A549 (cell line): ENCODE results near the gene TBC1D22A. TPM values are rescaled to one million over a fixed set of nuclear protein-coding genes. Genes with fewer than 3 reads are reported as not detected.

Source experiments
- ATAC-seq, 2 experiments: fragments of 200-7000 bp in 1 of 2; fragments of >200 bp in 1 of 2; cut with Nextera tagmentation in 1 of 2; cut with Tn5 transposase in 1 of 2; 3 replicates each; pipeline versions ENCODE4 v1.8.0 to v1.9.1; 2018 to 2020; ENCODE audit warnings: mild to moderate bottlenecking in 1 of 2, moderate library complexity in 1 of 2
- CTCF ChIA-PET: fragments of 300-600 bp; sonication (Branson Sonifier 250); formaldehyde crosslinking; extraction: SDS; loops from one replicate; lab custom pipeline; 2021; ENCODE audit warnings: antibody characterized with exemption, inconsistent platforms; lab: Yijun Ruan, JAX
- POLR2A ChIA-PET: fragments of 350-600 bp; formaldehyde crosslinking; extraction: SDS; loops from one replicate; lab custom pipeline; 2021; ENCODE audit warnings: antibody characterized with exemption, inconsistent platforms; lab: Yijun Ruan, JAX
- DNase-seq, 2 experiments: peaks; one replicate each; pipeline versions ENCODE4 v3.0.0 to v3.0.0-alpha.2; 2011 to 2016; ENCODE audit warnings: low read depth in 1 of 2, low spot score in 1 of 2
- FAIRE-seq: peaks from 2 replicates; lab custom pipeline; 2011; peaks lifted over from hg19 to GRCh38; lab: Jason Lieb, UNC
- H3K27ac ChIP-seq, 2 experiments: fragments of >200 bp; sonication (Bioruptor Twin); formaldehyde crosslinking; 3 replicates each; pipeline ENCODE4 v1.5.1; 2016 to 2017
- H3K4me1 ChIP-seq: fragments of >200 bp; sonication (Bioruptor Twin); formaldehyde crosslinking; 3 replicates; pipeline ENCODE4 v1.6.1; 2016
- H3K4me2 ChIP-seq: fragments of >200 bp; sonication (Bioruptor Twin); formaldehyde crosslinking; 3 replicates; pipeline ENCODE4 v1.6.1; 2016
- H3K4me3 ChIP-seq: fragments of >200 bp; sonication (Bioruptor Twin); formaldehyde crosslinking; 3 replicates; pipeline ENCODE4 v1.5.1; 2016
- H3K9me3 ChIP-seq: fragments of >200 bp; sonication (Bioruptor Twin); formaldehyde crosslinking; 3 replicates; pipeline ENCODE4 v1.6.1; 2016
- BHLHE40 ChIP-seq: IDR thresholded peaks from 2 replicates; pipeline ENCODE4 v1.6.1; 2012; ENCODE audit warnings: low read depth, low read length, inconsistent platforms
- CBX2 ChIP-seq: fragments of 200-600 bp; sonication (generic); IDR thresholded peaks from 2 replicates; pipeline ENCODE4 v1.6.1; 2016; ENCODE audit warnings: low read depth, mild to moderate bottlenecking, borderline replicate concordance
- CHD4 ChIP-seq: fragments of 200-600 bp; sonication (generic); IDR thresholded peaks from 2 replicates; pipeline ENCODE4 v1.6.1; 2016; ENCODE audit warnings: antibody characterized with exemption, mild to moderate bottlenecking, borderline replicate concordance
- E2F6 ChIP-seq: IDR thresholded peaks from 2 replicates; pipeline ENCODE4 v1.6.1; 2012; ENCODE audit warnings: low read depth, borderline replicate concordance
- ESRRA ChIP-seq: fragments of 150-350 bp; IDR thresholded peaks from 2 replicates; pipeline ENCODE4 v1.6.1; 2014; ENCODE audit warnings: mild to moderate bottlenecking, low read length, borderline replicate concordance
- FOSB ChIP-seq: fragments of 250-450 bp; sonication (Bioruptor Pico); IDR thresholded peaks from 2 replicates; pipeline ENCODE4 v1.5.0; 2020; ENCODE audit warnings: mild to moderate bottlenecking, moderate library complexity
- FOSL2 ChIP-seq, 2 experiments: fragments of 450-650 bp in 1 of 2; fragments of >200 bp in 1 of 2; sonication (Bioruptor Twin) in 1 of 2; formaldehyde crosslinking; IDR thresholded peaks; 2 replicates each; pipeline versions ENCODE4 v1.5.0 to v1.6.1; 2016 to 2020; ENCODE audit warnings: mild to moderate bottlenecking in 1 of 2, moderate library complexity in 1 of 2
- FOXS1 ChIP-seq: fragments of 250-450 bp; sonication (Bioruptor Pico); IDR thresholded peaks from 2 replicates; pipeline ENCODE4 v1.5.0; 2020; ENCODE audit warnings: mild to moderate bottlenecking, moderate library complexity
- HEYL ChIP-seq: fragments of 250-450 bp; sonication (Bioruptor Pico); IDR thresholded peaks from 2 replicates; pipeline ENCODE4 v1.8.0; 2021; ENCODE audit warnings: mild to moderate bottlenecking, moderate library complexity
- HOXA7 ChIP-seq: fragments of 250-450 bp; sonication (Bioruptor Pico); IDR thresholded peaks from 2 replicates; pipeline ENCODE4 v1.5.0; 2020; ENCODE audit warnings: mild to moderate bottlenecking, moderate library complexity
- JUN ChIP-seq, 2 experiments: fragments of >200 bp; sonication (Bioruptor Twin); formaldehyde crosslinking; IDR thresholded peaks; 2 replicates in 1 of 2; 3 replicates in 1 of 2; pipeline ENCODE4 v1.6.1; 2016 to 2017
- KDM5A ChIP-seq: fragments of 200-600 bp; sonication (generic); IDR thresholded peaks from 2 replicates; pipeline ENCODE4 v1.6.1; 2016; ENCODE audit warnings: antibody characterized with exemption, mild to moderate bottlenecking
- MYC ChIP-seq: IDR thresholded peaks from 2 replicates; pipeline ENCODE4 v1.6.1; 2012; ENCODE audit warnings: mild to moderate bottlenecking, inconsistent platforms, low read length, improper control_type of control experiment, borderline replicate concordance
- POLR2AphosphoS2 ChIP-seq: conservative IDR thresholded peaks from 2 replicates; pipeline ENCODE4 v1.6.1; 2012; ENCODE audit warnings: low read length, improper control_type of control experiment, inconsistent platforms
- RAD21 ChIP-seq, 2 experiments: fragments of >200 bp in 1 of 2; sonication (Bioruptor Twin) in 1 of 2; formaldehyde crosslinking in 1 of 2; IDR thresholded peaks in 1 of 2; conservative IDR thresholded peaks in 1 of 2; 2 replicates in 1 of 2; 3 replicates in 1 of 2; pipeline ENCODE4 v1.6.1; 2012 to 2018; ENCODE audit warnings: inconsistent platforms in 1 of 2
- RCOR1 ChIP-seq: fragments of 150-350 bp; IDR thresholded peaks from 2 replicates; pipeline ENCODE4 v1.6.1; 2014; ENCODE audit warnings: antibody characterized with exemption, low read length, low read depth
- SREBF2 ChIP-seq: fragments of 450-650 bp; IDR thresholded peaks from 2 replicates; pipeline ENCODE4 v1.6.1; 2014; ENCODE audit warnings: mild to moderate bottlenecking, moderate library complexity
- ZSCAN20 ChIP-seq: fragments of 250-450 bp; sonication (Bioruptor Pico); IDR thresholded peaks from 2 replicates; pipeline ENCODE4 v1.8.0; 2022; ENCODE audit warnings: mild to moderate bottlenecking, moderate library complexity
- WGBS: methylation state at CpG from one replicate; pipeline ENCODE4 v1.1.6; 2017; ENCODE audit errors: missing lambda C conversion rate; 5-methylcytosine and 5-hydroxymethylcytosine counted together
- polyA plus RNA-seq, 4 experiments: library from polyadenylated mRNA; depleted of rRNA in 3 of 4; stranded (reverse); fragments of >200 nt; fragmentation: RNase III in 1 of 4; extraction: RNeasy Plus Mini Kit Qiagen cat#74134 plus additional on column Dnase treatment in 1 of 4; gene quantifications; 2 replicates in 3 of 4; 3 replicates in 1 of 4; pipeline ENCODE4 v1.2.3, GENCODE V29; 2011 to 2017
- TF ChIP-seq, protein P1 (sequence below): fragments of >200 bp; sonication (Bioruptor Twin); formaldehyde crosslinking; IDR thresholded peaks from 3 replicates; pipeline ENCODE4 v1.5.1; 2016
- TF ChIP-seq, protein P2 (sequence below): fragments of 250-450 bp; sonication (Bioruptor Pico); IDR thresholded peaks from 2 replicates; pipeline ENCODE4 v1.5.0; 2020; ENCODE audit warnings: low read depth, mild to moderate bottlenecking, moderate library complexity
- TF ChIP-seq, protein P3 (sequence below): fragments of 450-650 bp; IDR thresholded peaks from 2 replicates; pipeline ENCODE4 v1.6.1; 2014; ENCODE audit warnings: antibody characterized with exemption

TBC1D22A gene
- polyA plus RNA-seq, 2 of the 4 experiments (the other 2 are of a cell fraction) = 8.9 to 10.8 TPM

GRCh38 chr22:47060718-47061117 lies 298.3 kb downstream of the TBC1D22A start:
- Histone ChIP-seq H3K4me1 (no peaks in the 10 kb centered on the region), H3K27ac (no peak overlapping the region)
- FAIRE-seq = no peak
- 93% methylated on average over 13 of the region's 15 CpGs for WGBS
- TF ChIP-seq FOXS1 = no peak
- TF ChIP-seq CHD4 = no peak
- TF ChIP-seq, all 56 proteins: peak for 0
- ChIA-PET POLR2A (no interaction called here), CTCF (interaction anchor here (0.7 kb wide), 1 partner anchor 64 kb away, joined by 3 read pairs; no protein-coding TSS in a partner anchor)
- Histone ChIP-seq H3K4me2 (no peak overlapping the region), H3K4me3 (no peak overlapping the region), H3K9me3 (no peaks in the 10 kb centered on the region)
- ATAC-seq (no peak), DNase-seq (no peak)

DNA sequence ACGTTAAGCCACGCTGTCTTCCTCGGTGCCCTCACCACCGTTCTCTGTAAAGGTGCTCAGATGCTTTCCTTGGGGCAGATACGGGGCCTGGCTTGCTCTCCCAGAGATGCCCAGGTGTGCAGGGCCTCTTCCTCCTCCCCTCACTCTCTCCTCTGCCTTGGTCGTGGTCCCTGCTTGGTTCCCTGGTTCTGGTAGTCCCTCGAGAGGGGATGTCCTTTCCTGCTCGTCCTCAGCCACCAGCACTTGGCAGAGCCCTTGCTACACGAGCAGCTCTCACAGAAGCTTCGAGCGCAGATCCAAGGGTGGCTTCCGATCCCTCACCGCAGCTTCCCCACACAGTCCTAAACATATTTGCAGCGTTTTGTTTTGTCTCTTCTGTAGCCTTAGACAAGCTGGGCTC lies 298.8 kb downstream of the TBC1D22A start:
- Histone ChIP-seq H3K4me3 (no peak overlapping the region), H3K27ac (no peak overlapping the region), H3K4me2 (no peak overlapping the region), H3K4me1 (no peaks in the 10 kb centered on the region), H3K9me3 (no peaks in the 10 kb centered on the region)
- 87% methylated on average over 14 of the region's 14 CpGs for WGBS
- ChIA-PET CTCF (no interaction called here), POLR2A (no interaction called here)
- no peak for FAIRE-seq
- TF ChIP-seq POLR2AphosphoS2 (no peak), E2F6 (no peak), CBX2 (no peak), ESRRA (no peak), BHLHE40 (no peak), JUN (IDR thresholded peaks at IDR 0.05) (no peak), RAD21 (conservative IDR thresholded peaks at IDR 0.05 in 1 of 2, IDR thresholded peaks at IDR 0.05 in 1 of 2) (no peak), RCOR1 (no peak), FOSB (no peak), ZSCAN20 (no peak), SREBF2 (no peak), KDM5A (no peak), MYC (no peak), FOSL2 (IDR thresholded peaks at IDR 0.05) (no peak), FOSL2 (CRISPR knock-in tag; IDR thresholded peaks at IDR 0.05) (no peak), HOXA7 (CRISPR knock-in tag) (no peak)
- TF ChIP-seq, protein P1, sequence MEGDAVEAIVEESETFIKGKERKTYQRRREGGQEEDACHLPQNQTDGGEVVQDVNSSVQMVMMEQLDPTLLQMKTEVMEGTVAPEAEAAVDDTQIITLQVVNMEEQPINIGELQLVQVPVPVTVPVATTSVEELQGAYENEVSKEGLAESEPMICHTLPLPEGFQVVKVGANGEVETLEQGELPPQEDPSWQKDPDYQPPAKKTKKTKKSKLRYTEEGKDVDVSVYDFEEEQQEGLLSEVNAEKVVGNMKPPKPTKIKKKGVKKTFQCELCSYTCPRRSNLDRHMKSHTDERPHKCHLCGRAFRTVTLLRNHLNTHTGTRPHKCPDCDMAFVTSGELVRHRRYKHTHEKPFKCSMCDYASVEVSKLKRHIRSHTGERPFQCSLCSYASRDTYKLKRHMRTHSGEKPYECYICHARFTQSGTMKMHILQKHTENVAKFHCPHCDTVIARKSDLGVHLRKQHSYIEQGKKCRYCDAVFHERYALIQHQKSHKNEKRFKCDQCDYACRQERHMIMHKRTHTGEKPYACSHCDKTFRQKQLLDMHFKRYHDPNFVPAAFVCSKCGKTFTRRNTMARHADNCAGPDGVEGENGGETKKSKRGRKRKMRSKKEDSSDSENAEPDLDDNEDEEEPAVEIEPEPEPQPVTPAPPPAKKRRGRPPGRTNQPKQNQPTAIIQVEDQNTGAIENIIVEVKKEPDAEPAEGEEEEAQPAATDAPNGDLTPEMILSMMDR = no peak
- TF ChIP-seq, protein P2, sequence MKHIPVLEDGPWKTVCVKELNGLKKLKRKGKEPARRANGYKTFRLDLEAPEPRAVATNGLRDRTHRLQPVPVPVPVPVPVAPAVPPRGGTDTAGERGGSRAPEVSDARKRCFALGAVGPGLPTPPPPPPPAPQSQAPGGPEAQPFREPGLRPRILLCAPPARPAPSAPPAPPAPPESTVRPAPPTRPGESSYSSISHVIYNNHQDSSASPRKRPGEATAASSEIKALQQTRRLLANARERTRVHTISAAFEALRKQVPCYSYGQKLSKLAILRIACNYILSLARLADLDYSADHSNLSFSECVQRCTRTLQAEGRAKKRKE (CRISPR knock-in tag) = no peak
- DNase-seq = no peak
- no peak for ATAC-seq

DNA sequence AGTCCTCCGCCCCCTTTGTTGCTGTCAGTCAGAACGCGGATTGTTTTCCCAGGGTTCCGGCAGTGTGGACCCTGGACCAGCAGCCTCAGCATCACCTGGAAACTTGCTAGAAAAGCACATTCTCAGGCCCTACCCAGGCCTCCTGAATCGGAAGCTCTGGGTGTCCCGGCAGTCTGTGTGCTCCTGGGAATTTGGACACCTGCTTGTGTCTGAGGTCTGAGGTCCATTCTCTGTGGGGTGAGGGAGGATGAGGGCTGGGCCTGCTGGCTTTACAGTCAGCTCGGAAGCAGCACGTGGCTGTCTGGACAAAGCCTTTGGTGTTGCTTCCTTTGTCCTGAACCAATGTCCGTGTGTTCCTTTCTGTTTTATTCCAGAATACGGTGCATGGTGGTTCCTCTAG lies 299.7 kb downstream of the TBC1D22A start:
- H3K4me1 ChIP-seq = no peaks in the 10 kb centered on the region
- H3K4me3 ChIP-seq = no peak overlapping the region
- CTCF ChIA-PET = no interaction called here
- no peaks in the 10 kb centered on the region for H3K9me3 ChIP-seq
- POLR2A ChIA-PET = no interaction called here
- no peak for ATAC-seq
- no peak for DNase-seq
- over 99% methylated on average over 9 of the region's 10 CpGs for WGBS
- no peak overlapping the region for H3K4me2 ChIP-seq
- no peak overlapping the region for H3K27ac ChIP-seq
- TF ChIP-seq, protein P3, sequence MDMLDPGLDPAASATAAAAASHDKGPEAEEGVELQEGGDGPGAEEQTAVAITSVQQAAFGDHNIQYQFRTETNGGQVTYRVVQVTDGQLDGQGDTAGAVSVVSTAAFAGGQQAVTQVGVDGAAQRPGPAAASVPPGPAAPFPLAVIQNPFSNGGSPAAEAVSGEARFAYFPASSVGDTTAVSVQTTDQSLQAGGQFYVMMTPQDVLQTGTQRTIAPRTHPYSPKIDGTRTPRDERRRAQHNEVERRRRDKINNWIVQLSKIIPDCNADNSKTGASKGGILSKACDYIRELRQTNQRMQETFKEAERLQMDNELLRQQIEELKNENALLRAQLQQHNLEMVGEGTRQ = no peak
- no peak for TF ChIP-seq HEYL
- FAIRE-seq = no peak
